DND-41 (cell line): ENCODE measurements around the gene AIM2.

Experiments
- ATAC-seq: fragments of 200-7000 bp; cut with Tn5 transposase; 3 replicates; pipeline ENCODE4 v1.9.1; 2021; ENCODE audit warnings: low read depth; ENCODE audit not compliant: insufficient read depth
- DNase-seq: peaks from one replicate; pipeline ENCODE4 v3.0.0-alpha.2; 2020
- H2AFZ ChIP-seq: 2 replicates; pipeline ENCODE4 v1.6.0; 2012; ENCODE audit warnings: low read depth, low read length
- H3K27ac ChIP-seq: 2 replicates; pipeline ENCODE4 v1.5.1; 2012; ENCODE audit warnings: low read length, inconsistent platforms
- H3K27me3 ChIP-seq: fragments of 200-600 bp; sonication (generic); 2 replicates; pipeline ENCODE4 v1.6.0; 2012; ENCODE audit warnings: low read length, mild to moderate bottlenecking, inconsistent platforms; ENCODE audit not compliant: insufficient read depth, poor library complexity
- H3K36me3 ChIP-seq: 2 replicates; pipeline ENCODE4 v1.5.1; 2012; ENCODE audit warnings: low read length, inconsistent platforms; ENCODE audit not compliant: insufficient read depth
- H3K4me1 ChIP-seq: 2 replicates; pipeline ENCODE4 v1.5.1; 2012; ENCODE audit warnings: mild to moderate bottlenecking, low read length; ENCODE audit not compliant: insufficient read depth
- H3K4me2 ChIP-seq: 2 replicates; pipeline ENCODE4 v1.6.0; 2012; ENCODE audit warnings: mild to moderate bottlenecking, moderate library complexity, low read length, inconsistent platforms; ENCODE audit not compliant: insufficient read depth
- H3K4me3 ChIP-seq, 2 experiments: fragments of 200-600 bp in 1 of 2; shearing (Covaris generic) in 1 of 2; 2 replicates each; pipeline ENCODE4 v1.5.1; 2012 to 2016; ENCODE audit warnings: inconsistent platforms in 2 of 2, low read length in 2 of 2, mild to moderate bottlenecking in 2 of 2, low read depth in 1 of 2, moderate library complexity in 1 of 2
- H3K79me2 ChIP-seq: 2 replicates; pipeline ENCODE4 v1.6.0; 2012; ENCODE audit warnings: low read length, inconsistent platforms; ENCODE audit not compliant: insufficient read depth
- H3K9ac ChIP-seq: 2 replicates; pipeline ENCODE4 v1.6.0; 2012; ENCODE audit warnings: low read depth, mild to moderate bottlenecking, inconsistent platforms, low read length, moderate library complexity
- H3K9me3 ChIP-seq: 2 replicates; pipeline ENCODE4 v1.5.1; 2012; ENCODE audit warnings: low read length, moderate library complexity, mild to moderate bottlenecking, inconsistent platforms; ENCODE audit not compliant: insufficient read depth, severe bottlenecking
- H4K20me1 ChIP-seq: 2 replicates; pipeline ENCODE4 v1.6.0; 2012; ENCODE audit warnings: low read length; ENCODE audit not compliant: insufficient read depth
- EZH2 ChIP-seq: IDR thresholded peaks from 3 replicates; pipeline ENCODE4 v1.6.1; 2012; ENCODE audit warnings: borderline replicate concordance, low read depth, mild to moderate bottlenecking, moderate library complexity, low read length, inconsistent platforms; ENCODE audit not compliant: severe bottlenecking
- TF ChIP-seq, protein P1 (sequence below): IDR thresholded peaks from 2 replicates; pipeline ENCODE4 v1.5.1; 2012; ENCODE audit warnings: borderline replicate concordance, low read length, moderate library complexity, mild to moderate bottlenecking; ENCODE audit not compliant: poor library complexity, severe bottlenecking; ENCODE audit errors: extremely low read depth

Gene AIM2, protein sequence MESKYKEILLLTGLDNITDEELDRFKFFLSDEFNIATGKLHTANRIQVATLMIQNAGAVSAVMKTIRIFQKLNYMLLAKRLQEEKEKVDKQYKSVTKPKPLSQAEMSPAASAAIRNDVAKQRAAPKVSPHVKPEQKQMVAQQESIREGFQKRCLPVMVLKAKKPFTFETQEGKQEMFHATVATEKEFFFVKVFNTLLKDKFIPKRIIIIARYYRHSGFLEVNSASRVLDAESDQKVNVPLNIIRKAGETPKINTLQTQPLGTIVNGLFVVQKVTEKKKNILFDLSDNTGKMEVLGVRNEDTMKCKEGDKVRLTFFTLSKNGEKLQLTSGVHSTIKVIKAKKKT

DNA sequence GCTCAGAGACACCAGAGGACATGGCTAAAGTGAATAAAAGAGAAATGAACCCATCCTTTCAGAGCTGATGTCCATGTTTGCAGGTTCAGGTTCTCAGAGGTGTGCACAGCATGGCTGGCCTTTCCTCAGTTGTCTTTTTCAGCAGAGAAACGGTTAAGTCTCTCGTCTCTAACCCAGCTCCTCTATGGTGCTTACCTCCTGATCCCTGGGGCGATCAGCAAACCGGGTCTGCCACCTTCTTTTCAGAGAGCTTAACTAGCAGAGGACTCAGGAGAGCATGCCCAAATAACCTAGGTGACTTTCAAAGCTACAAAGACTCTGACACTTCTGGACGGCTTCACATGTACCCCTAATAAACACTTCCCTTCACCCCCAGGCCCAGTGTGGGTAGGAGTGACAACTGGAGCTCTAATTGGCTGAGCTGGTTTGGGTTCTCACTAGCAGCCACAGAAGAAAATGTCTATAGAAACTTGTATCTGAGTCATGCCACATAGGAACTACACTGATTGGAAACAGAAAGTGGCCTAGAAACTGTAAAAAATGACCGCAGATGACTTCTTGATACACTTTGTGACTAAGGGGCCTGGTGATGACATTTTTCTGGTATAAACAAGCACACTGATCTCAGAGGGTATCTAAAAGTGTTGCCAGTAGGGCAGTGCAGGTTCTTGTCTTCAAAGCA, at the start of gene AIM2:
Gene AIM2 (minus strand): TSS at position 329 of the 682 bp plus-strand sequence. CDS start 3,267 bp downstream, outside the sequence.
- no peak for DNase-seq
- Histone ChIP-seq H3K27me3 (peaks cover 44% of the 10 kb centered on the region), H3K4me3 (no peak within 1 kb of the TSS), H3K4me2 (no peak within 1 kb of the TSS), H3K36me3 (no peaks in the 10 kb centered on the region), H4K20me1 (no peaks in the 10 kb centered on the region), H3K9me3 (no peaks in the 10 kb centered on the region), H2AFZ (no peak within 1 kb of the TSS), H3K27ac (no peak within 1 kb of the TSS), H3K9ac (no peak within 1 kb of the TSS), H3K4me1 (no peaks in the 10 kb centered on the region), H3K79me2 (no peaks in the 10 kb centered on the region)
- ATAC-seq: 0 out of 3 replicates have a peak, but pooled peaks have one; percentile 14
- TF ChIP-seq EZH2: no peak
- TF ChIP-seq, protein P1, sequence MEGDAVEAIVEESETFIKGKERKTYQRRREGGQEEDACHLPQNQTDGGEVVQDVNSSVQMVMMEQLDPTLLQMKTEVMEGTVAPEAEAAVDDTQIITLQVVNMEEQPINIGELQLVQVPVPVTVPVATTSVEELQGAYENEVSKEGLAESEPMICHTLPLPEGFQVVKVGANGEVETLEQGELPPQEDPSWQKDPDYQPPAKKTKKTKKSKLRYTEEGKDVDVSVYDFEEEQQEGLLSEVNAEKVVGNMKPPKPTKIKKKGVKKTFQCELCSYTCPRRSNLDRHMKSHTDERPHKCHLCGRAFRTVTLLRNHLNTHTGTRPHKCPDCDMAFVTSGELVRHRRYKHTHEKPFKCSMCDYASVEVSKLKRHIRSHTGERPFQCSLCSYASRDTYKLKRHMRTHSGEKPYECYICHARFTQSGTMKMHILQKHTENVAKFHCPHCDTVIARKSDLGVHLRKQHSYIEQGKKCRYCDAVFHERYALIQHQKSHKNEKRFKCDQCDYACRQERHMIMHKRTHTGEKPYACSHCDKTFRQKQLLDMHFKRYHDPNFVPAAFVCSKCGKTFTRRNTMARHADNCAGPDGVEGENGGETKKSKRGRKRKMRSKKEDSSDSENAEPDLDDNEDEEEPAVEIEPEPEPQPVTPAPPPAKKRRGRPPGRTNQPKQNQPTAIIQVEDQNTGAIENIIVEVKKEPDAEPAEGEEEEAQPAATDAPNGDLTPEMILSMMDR: no peak

DNA sequence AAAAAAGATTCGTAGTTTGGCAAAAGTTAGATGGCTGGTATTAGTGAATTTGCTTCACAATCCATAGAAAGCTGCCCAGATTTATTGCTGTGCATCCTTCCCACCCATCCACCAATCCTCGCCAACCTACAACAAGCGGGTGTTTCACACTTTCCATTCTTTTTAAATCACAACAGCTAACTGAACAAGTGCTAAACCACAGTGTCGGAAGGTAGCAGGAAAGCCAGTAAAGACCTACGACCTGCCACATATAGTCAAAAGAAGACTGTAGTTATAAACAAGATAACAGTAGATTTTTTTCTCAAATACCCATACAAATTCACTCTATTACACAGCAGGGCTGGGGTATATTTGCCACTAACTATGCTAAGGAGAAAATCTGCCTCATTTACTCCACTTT, 47.0 kb upstream of the AIM2 start:
- Histone ChIP-seq H3K4me1 (no peaks in the 10 kb centered on the region), H3K4me3 (no peak overlapping the region), H3K79me2 (no peaks in the 10 kb centered on the region), H3K9me3 (no peaks in the 10 kb centered on the region), H3K4me2 (no peak overlapping the region), H4K20me1 (no peaks in the 10 kb centered on the region), H2AFZ (no peak overlapping the region), H3K36me3 (no peaks in the 10 kb centered on the region), H3K27me3 (peaks cover 41% of the 10 kb centered on the region), H3K27ac (no peak overlapping the region), H3K9ac (no peak overlapping the region)
- TF ChIP-seq, protein P1: no peak
- TF ChIP-seq EZH2: no peak
- ATAC-seq (no peak), DNase-seq (no peak)

- H3K4me2 ChIP-seq: no peak overlapping the region
- no peaks in the 10 kb centered on the region for H3K9me3 ChIP-seq
- no peak for TF ChIP-seq EZH2
- TF ChIP-seq, protein P1: no peak
- H3K4me3 ChIP-seq: no peak overlapping the region
- no peak overlapping the region for H3K27ac ChIP-seq
- no peaks in the 10 kb centered on the region for H3K4me1 ChIP-seq
- H3K9ac ChIP-seq: no peak overlapping the region
- peaks cover 35% of the 10 kb centered on the region for H3K27me3 ChIP-seq
- H4K20me1 ChIP-seq: no peaks in the 10 kb centered on the region
- no peak for ATAC-seq
- DNase-seq: no peak
- H3K79me2 ChIP-seq: no peaks in the 10 kb centered on the region
- H3K36me3 ChIP-seq: no peaks in the 10 kb centered on the region
- H2AFZ ChIP-seq: no peak overlapping the region
These were observed 45.5 kb upstream of the AIM2 start for GRCh38 chr1:159122005-159122621.
